IPS-18a (cell line): ENCODE data around the gene ABCA1.
"Not testable (repeated sequence)": the region's sequence is repeated elsewhere in the genome, so short reads cannot be mapped to it uniquely, and the experiment has no call there.

Experiments
- H3K27ac ChIP-seq: one replicate; pipeline ENCODE4 v1.5.1; 2013; ENCODE audit warnings: low read length
- H3K27me3 ChIP-seq: one replicate; pipeline ENCODE4 v1.6.1; 2013; ENCODE audit warnings: mild to moderate bottlenecking, low read length; ENCODE audit not compliant: control insufficient read depth, insufficient read depth
- H3K36me3 ChIP-seq: one replicate; pipeline ENCODE4 v1.6.1; 2013; ENCODE audit warnings: low read depth, low read length; ENCODE audit not compliant: control insufficient read depth
- H3K4me1 ChIP-seq: one replicate; pipeline ENCODE4 v1.6.1; 2013; ENCODE audit warnings: low read depth, low read length; ENCODE audit not compliant: control insufficient read depth
- H3K4me3 ChIP-seq: one replicate; pipeline ENCODE4 v1.5.1; 2013; ENCODE audit warnings: low read length
- H3K9ac ChIP-seq: one replicate; pipeline ENCODE4 v1.6.1; 2013; ENCODE audit warnings: mild to moderate bottlenecking, low read length, moderate library complexity
- H3K9me3 ChIP-seq: one replicate; pipeline ENCODE4 v1.6.1; 2013; ENCODE audit warnings: low read depth, low read length; ENCODE audit not compliant: control insufficient read depth

The ABCA1 gene, protein sequence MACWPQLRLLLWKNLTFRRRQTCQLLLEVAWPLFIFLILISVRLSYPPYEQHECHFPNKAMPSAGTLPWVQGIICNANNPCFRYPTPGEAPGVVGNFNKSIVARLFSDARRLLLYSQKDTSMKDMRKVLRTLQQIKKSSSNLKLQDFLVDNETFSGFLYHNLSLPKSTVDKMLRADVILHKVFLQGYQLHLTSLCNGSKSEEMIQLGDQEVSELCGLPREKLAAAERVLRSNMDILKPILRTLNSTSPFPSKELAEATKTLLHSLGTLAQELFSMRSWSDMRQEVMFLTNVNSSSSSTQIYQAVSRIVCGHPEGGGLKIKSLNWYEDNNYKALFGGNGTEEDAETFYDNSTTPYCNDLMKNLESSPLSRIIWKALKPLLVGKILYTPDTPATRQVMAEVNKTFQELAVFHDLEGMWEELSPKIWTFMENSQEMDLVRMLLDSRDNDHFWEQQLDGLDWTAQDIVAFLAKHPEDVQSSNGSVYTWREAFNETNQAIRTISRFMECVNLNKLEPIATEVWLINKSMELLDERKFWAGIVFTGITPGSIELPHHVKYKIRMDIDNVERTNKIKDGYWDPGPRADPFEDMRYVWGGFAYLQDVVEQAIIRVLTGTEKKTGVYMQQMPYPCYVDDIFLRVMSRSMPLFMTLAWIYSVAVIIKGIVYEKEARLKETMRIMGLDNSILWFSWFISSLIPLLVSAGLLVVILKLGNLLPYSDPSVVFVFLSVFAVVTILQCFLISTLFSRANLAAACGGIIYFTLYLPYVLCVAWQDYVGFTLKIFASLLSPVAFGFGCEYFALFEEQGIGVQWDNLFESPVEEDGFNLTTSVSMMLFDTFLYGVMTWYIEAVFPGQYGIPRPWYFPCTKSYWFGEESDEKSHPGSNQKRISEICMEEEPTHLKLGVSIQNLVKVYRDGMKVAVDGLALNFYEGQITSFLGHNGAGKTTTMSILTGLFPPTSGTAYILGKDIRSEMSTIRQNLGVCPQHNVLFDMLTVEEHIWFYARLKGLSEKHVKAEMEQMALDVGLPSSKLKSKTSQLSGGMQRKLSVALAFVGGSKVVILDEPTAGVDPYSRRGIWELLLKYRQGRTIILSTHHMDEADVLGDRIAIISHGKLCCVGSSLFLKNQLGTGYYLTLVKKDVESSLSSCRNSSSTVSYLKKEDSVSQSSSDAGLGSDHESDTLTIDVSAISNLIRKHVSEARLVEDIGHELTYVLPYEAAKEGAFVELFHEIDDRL (N-terminal part only)

DNA sequence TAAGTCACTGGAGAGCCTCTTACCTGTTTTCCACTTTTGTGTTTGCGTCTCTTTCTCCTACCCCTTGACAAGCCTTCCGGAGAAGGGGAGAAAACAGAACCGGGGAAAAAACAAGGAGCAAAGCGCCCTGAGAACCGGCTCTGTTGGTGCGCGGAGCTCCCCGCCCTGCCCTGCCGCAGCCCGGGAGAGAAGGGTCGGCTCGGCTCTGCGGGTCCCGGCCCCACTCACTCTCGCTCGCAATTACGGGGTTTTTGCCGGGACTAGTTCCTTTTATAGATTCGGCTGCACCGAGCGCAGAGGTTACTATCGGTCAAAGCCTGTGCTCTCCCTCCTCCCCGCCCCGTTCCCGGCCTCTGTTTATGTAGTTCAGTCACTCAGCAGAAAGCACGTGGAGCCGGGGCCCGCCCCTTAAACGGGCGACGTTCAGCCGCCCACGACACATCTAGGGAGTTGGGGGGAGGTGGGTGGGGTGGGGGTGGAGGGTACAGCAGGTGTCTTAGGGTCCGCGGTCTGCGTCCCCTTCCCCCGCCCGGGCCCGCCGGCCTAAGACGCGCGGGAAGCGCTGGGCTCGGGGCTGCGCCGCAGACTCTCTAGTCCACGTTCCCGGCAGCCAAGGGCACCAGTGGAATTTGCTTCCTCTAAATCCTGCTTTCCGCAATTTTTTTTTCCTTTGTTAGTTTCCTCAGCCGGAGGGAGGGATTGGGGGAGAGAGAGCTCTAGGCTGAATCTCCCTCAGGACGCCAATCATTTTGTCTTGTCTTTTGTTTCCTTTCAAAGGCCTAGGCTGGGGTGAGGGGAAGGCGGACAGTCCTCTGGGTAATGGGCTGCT lies at the start of gene ABCA1:
ABCA1 (minus strand) TSS at position 244 of the 829 bp plus-strand sequence. CDS start 24,476 bp downstream, outside the sequence.
- peak within 1 kb of the TSS; percentile 73 for H3K4me3 ChIP-seq
- peak within 1 kb of the TSS; percentile 61 for H3K9ac ChIP-seq
- peaks cover 18% of the 10 kb centered on the region for H3K27me3 ChIP-seq
- peaks cover 15% of the 10 kb centered on the region for H3K4me1 ChIP-seq
- H3K36me3 ChIP-seq, result no peaks in the 10 kb centered on the region
- no peak within 1 kb of the TSS for H3K27ac ChIP-seq
- H3K9me3 ChIP-seq, result no peaks in the 10 kb centered on the region

DNA sequence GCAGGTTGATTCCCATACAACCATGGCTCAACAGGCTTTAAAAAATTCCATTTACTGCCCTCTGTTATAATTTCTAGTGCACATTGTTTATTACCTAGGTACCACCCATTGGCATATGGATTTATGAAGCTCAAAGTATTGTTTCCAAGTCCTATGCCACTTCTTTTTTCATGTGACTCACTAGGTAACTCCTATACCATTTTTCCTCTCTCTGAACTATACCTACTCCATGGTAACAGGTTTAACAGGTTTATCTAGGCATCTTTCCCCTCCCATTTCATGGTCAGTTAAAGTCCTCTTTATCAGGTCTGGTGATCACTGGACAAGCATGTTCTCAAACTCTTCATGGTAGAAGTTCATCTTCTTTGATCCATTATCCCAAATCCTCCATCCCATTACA lies 49.6 kb upstream of the ABCA1 start:
- no peak overlapping the region for H3K27ac ChIP-seq
- no peak overlapping the region for H3K4me3 ChIP-seq
- H3K27me3 ChIP-seq, result no peaks in the 10 kb centered on the region
- no peaks in the 10 kb centered on the region for H3K4me1 ChIP-seq
- no peaks in the 10 kb centered on the region for H3K36me3 ChIP-seq
- H3K9me3 ChIP-seq, result no peaks in the 10 kb centered on the region
- no peak overlapping the region for H3K9ac ChIP-seq

DNA sequence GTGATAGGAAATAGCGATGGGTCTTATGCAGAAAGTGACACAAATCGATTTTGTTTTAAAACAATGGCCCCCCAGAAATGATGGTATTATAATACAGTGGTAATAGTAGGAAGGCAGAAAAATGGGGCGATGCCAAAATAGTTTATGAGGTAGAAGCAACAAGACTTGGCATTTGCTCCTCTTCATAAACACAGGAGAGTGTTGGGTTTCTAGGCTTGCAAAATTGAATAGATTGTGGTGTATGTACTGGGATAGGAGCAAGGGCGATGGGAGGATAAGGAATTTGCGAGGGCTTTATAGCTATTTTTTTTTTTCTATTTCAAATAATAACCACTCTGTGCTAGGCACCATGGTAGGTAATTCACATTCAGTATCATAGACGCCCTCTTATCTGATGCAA lies 49.2 kb upstream of the ABCA1 start:
- Histone ChIP-seq H3K9me3 (no peaks in the 10 kb centered on the region), H3K36me3 (no peaks in the 10 kb centered on the region), H3K27me3 (no peaks in the 10 kb centered on the region), H3K4me3 (no peak overlapping the region), H3K4me1 (no peaks in the 10 kb centered on the region), H3K27ac (no peak overlapping the region), H3K9ac (no peak overlapping the region)

DNA sequence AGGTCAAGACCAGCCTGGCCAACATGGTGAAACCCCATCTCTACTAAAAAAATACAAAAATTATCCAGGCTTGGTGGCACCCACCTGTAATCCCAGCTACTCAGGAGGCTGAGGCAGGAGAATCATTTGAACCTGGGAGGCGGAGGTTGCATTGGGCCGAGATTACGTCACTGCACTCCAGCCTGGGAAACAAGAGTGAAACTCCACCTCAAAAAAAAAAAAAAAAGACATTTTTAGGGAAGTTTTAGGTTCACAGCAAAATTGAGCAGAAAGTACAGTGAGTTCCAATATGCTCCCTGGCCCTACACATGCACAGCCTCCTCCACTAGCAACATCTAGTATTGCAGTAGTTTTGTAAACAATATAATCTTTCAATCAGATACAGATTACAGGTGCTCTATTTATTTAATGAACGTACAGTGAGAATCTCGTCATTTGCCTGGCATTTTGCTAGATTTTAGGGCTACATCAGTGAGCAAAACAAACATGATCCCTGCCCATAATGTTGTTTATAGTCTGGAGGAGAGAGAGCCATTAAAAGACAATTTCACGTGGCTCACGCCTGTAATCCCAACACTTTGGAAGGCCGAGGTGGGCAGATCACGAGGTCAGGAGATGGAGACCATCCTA lies 48.1 kb upstream of the ABCA1 start:
- H3K36me3 ChIP-seq, H3K27me3 ChIP-seq, H3K9me3 ChIP-seq, H3K9ac ChIP-seq, H3K4me1 ChIP-seq, H3K27ac ChIP-seq, H3K4me3 ChIP-seq: not testable (repeated sequence)

DNA sequence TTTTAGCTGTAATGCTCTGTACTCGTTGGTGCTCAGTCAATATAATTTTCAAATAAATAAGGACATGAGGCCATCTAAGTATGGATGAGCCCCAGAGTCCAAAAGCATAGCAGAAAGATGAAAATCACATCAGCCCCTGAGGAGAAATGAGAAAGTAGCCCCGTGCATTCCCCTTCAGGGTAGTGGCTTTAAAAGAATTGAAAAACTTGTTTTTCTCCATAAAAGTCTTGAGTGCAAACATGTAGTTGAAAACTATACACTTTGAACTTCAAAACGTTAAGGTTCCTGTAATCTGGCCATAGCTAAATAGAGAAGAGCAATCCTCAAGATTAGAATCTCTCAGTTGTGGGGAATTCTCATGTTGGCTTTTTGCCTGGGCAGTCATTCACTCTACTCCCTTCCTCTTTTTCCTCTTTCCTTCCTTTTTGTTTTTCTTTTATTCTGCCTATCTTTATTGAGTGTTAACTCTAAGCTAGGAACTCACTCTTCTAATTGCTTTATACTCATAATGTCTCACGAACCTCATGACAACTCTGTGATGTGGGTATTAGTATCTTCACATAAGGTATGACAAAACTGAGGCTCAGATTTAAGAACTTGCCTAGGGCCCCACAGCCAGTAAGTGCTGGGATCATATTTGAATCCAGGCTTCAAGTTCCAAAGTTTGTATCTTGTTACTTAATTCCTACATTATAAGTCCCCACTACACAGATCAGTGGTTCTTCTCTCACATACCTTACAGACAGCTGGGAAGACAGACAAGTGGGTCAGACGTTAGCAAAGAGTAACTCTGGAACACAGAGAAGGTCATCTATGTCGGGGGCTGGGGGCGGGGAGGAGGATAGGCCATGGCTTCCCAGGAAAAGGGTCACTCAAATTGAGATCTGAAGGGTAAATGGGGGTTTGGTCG lies 46.4 kb upstream of the ABCA1 start:
- no peaks in the 10 kb centered on the region for H3K36me3 ChIP-seq

DNA sequence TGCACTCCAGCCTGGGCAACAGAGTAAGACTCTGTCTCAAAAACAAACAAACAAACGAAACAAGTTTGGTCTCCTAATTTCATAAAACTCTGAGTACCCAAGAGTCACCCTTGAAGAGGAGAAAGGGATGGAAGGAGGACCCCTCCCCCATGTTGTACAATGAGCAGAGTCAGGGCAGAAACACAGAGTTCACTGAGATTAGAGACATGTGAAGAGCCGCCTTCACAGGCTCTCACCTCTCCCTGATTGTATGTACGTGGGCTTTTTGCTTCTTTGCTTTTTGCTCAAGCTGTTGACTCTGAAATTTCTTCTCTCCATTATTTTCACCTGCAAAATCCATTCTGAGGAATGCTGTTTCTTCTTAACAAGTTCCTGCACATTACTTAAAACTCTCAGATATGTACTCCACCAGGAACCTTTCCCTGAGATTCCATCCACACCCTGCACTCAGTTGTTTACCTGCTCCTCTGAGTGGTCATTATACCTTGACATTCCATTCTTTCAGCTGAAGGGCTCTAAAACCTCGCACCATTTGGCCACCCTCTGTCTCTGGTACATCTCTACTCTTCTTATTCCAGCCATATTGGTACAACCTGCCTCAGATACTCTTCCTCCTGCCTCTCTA lies 44.4 kb upstream of the ABCA1 start:
- H3K9me3 ChIP-seq, result no peaks in the 10 kb centered on the region
- no peak overlapping the region for H3K9ac ChIP-seq
- H3K27me3 ChIP-seq, result no peaks in the 10 kb centered on the region
- H3K27ac ChIP-seq, result no peak overlapping the region
- peaks cover 15% of the 10 kb centered on the region for H3K4me1 ChIP-seq
- H3K4me3 ChIP-seq, result no peak overlapping the region
- H3K36me3 ChIP-seq, result no peaks in the 10 kb centered on the region

More for the DNA sequence above, 46.4 kb upstream of the ABCA1 start:
- no peaks in the 10 kb centered on the region for H3K27me3 ChIP-seq
- H3K4me3 ChIP-seq, result no peak overlapping the region
- H3K27ac ChIP-seq, result no peak overlapping the region
- no peaks in the 10 kb centered on the region for H3K9me3 ChIP-seq
- no peak overlapping the region for H3K9ac ChIP-seq
- H3K4me1 ChIP-seq, result peaks cover 9% of the 10 kb centered on the region

DNA sequence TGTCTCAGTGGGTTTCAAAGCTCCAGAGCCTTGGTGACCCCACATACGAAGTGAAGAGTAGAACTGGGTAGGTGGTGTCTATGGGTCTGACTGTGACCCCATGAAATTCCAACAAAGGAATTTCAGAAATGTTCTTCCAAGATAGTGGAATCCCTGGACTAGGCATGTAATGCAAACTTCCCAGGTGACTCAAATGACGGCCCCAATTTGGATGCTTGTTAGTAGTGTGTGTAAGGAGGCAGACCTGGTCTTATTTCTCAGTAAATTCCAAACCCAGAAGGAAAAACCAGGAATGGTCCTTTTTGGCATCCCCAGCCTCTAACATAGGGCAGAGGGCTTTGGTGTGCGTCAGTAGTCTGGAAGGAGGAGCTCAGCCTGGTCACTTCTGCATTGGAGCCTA lies 43.6 kb upstream of the ABCA1 start:
- no peaks in the 10 kb centered on the region for H3K27me3 ChIP-seq
- H3K4me3 ChIP-seq, result no peak overlapping the region
- no peak overlapping the region for H3K27ac ChIP-seq
- no peak overlapping the region for H3K9ac ChIP-seq
- no peaks in the 10 kb centered on the region for H3K36me3 ChIP-seq
- no peaks in the 10 kb centered on the region for H3K9me3 ChIP-seq
- peaks cover 15% of the 10 kb centered on the region for H3K4me1 ChIP-seq

DNA sequence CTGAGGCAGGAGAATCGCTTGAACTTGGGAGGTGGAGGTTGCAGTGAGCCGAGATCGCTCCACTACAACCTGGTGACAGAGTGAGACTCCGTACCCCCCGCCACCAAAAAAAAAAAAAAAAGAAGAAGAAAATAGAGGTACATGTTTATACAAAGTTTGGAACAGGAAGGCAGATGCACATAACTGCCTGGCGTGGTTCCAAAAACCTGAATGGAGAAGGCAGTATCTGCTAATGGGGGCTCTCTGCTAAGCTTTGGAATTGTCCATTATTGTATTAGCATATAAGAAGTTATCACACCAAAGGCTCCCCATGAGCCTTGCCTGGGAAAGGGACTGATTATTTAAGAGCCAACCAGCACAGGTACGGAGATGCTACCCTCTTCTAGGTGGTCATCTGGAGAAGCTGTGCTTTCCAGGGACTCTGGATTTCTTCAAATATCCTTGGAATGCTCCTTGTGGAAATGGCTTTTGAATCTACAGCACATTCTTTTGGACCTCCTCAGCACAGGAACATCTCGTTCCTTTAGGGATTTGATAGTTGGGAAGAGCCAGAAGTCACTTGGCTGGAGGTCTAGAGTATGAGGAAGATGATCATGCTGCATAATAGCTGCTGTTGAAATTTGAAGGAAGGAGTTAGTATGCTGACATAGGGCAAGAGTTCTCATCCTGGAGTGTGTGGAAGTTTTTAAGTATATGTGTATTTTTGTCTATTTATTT lies 42.5 kb upstream of the ABCA1 start:
- no peaks in the 10 kb centered on the region for H3K9me3 ChIP-seq
- no peak overlapping the region for H3K27ac ChIP-seq
- no peak overlapping the region for H3K4me3 ChIP-seq

DNA sequence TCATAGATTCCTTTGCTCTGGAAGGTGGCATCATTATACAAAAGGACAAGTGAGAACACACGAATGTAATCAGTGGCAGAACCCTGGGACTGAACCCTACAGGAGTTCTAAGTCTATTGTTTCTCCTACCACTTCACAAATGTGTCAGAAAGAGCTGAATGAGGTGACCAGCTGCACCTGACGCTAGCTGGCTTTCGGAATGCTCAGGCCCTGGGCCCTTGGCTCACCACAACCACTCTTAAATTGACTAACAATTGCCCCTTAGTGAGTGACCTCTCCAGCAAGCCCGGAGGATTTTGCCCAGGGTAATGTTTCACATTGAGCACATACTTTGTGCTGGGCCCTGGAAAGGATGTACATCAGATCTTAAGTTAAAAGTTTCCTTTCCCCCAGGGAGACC lies 41.2 kb upstream of the ABCA1 start:
- Histone ChIP-seq H3K9me3 (no peaks in the 10 kb centered on the region), H3K36me3 (no peaks in the 10 kb centered on the region), H3K27me3 (no peaks in the 10 kb centered on the region), H3K9ac (peak overlapping the region; percentile 41), H3K4me1 (peaks cover 15% of the 10 kb centered on the region), H3K4me3 (peak overlapping the region; percentile 82), H3K27ac (no peak overlapping the region)

More for the DNA sequence above, 42.5 kb upstream of the ABCA1 start:
- H3K4me1 ChIP-seq, result peaks cover 15% of the 10 kb centered on the region
- no peaks in the 10 kb centered on the region for H3K36me3 ChIP-seq
- no peaks in the 10 kb centered on the region for H3K27me3 ChIP-seq
- no peak overlapping the region for H3K9ac ChIP-seq
